Thymus (tissue), 11 donors: ENCODE data around the gene HK3. TPM values are rescaled to one million over a fixed set of nuclear protein-coding genes. Genes with fewer than 3 reads are reported as not detected.

Source experiments
- DNase-seq, 9 donors: peaks; one replicate each; pipeline ENCODE4 v3.0.0-alpha.2; 2013; ENCODE audit warnings: low spot score in 9 of 9, low read depth in 6 of 9, missing footprints in 1 of 9
- H3K27ac ChIP-seq, 2 donors: one replicate each; pipeline ENCODE4 v1.5.1; 2013; ENCODE audit warnings: control low read depth in 1 of 2, low read depth in 1 of 2, low read length in 1 of 2, mild to moderate bottlenecking in 1 of 2, moderate library complexity in 1 of 2
- H3K27me3 ChIP-seq, 2 donors: one replicate each; pipeline ENCODE4 v1.5.1; 2013; ENCODE audit warnings: low read length in 1 of 2; ENCODE audit not compliant: control insufficient read depth in 2 of 2, insufficient read depth in 1 of 2
- H3K36me3 ChIP-seq, 2 donors: one replicate each; pipeline ENCODE4 v1.5.1; 2013; ENCODE audit warnings: low read length in 1 of 2, mild to moderate bottlenecking in 1 of 2, moderate library complexity in 1 of 2; ENCODE audit not compliant: control insufficient read depth in 2 of 2, insufficient read depth in 2 of 2
- H3K4me1 ChIP-seq, 2 donors: one replicate each; pipeline ENCODE4 v1.5.1; 2013; ENCODE audit warnings: low read length in 2 of 2; ENCODE audit not compliant: control insufficient read depth in 2 of 2, insufficient read depth in 2 of 2
- H3K4me3 ChIP-seq, 2 donors: one replicate each; pipeline ENCODE4 v1.5.1; 2013; ENCODE audit warnings: low read length in 2 of 2, control low read depth in 1 of 2, mild to moderate bottlenecking in 1 of 2
- H3K9me3 ChIP-seq, 2 donors: one replicate each; pipeline ENCODE4 v1.5.1; 2013; ENCODE audit warnings: low read length in 1 of 2, mild to moderate bottlenecking in 1 of 2; ENCODE audit not compliant: control insufficient read depth in 2 of 2, insufficient read depth in 1 of 2
- WGBS: extraction: QIAGEN DNeasy Blood & Tissue Kit; methylation state at CpG from one replicate; pipeline ENCODE4 v1.1.7; 2013; 5-methylcytosine and 5-hydroxymethylcytosine counted together
- polyA plus RNA-seq: library from polyadenylated mRNA; stranded (reverse); fragments of 200-250 nt; gene quantifications from one replicate; pipeline ENCODE4 v1.2.3, GENCODE V29; 2013
- total RNA-seq: library from RNA; stranded (reverse); fragments of 120-200 nt; gene quantifications from one replicate; pipeline ENCODE4 v1.2.4, GENCODE V29; 2013
- donor health status: healthy.

HK3 gene
- total and polyA plus RNA-seq, 2 donors: 3.2 to 38.9 TPM

DNA sequence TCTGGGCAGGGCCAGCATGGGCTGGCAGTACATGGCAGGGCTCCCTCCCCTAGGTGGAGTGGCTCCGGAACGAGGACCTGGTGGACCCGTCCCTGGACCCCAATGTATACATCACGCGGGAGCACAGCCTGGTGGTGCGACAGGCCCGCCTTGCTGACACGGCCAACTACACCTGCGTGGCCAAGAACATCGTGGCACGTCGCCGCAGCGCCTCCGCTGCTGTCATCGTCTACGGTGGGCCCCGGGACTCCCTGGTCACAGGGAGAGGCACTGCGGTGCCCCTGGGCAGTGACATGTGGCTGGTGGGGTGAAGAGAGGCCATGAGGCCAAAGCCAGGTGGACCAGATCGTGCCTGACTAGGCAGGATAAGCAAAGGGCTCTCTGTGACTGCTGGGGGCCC lies 30.4 kb downstream of the HK3 start:
- peaks cover 20 to 53% of the 10 kb centered on the region in 2 donors for H3K27me3 ChIP-seq
- peaks cover 0 to 4% of the 10 kb centered on the region in 2 donors for H3K9me3 ChIP-seq
- no peak overlapping the region for H3K27ac ChIP-seq
- H3K4me3 ChIP-seq: no peak overlapping the region
- no peaks in the 10 kb centered on the region for H3K36me3 ChIP-seq
- 96% methylated on average over 20 of the region's 20 CpGs for WGBS
- DNase-seq: no peak
- H3K4me1 ChIP-seq: no peaks in the 10 kb centered on the region

DNA sequence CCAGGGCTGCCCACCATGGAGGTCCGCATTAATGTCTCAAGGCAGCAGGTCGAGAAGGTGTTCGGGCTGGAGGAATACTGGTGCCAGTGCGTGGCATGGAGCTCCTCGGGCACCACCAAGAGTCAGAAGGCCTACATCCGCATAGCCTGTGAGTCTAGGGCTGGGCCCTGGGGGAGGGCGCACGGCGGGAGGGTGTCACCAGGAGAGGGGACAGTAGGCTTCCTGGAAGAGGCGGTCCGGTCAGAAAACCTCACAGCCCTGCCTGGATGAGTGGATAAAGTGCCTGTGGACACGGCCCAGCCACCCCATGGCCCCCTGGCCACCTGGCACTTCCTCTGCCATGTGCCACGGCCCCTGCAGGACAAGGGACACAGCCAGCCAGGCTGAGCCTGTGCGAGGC lies 31.0 kb downstream of the HK3 start:
- Histone ChIP-seq H3K36me3 (no peaks in the 10 kb centered on the region), H3K4me1 (no peaks in the 10 kb centered on the region), H3K27me3 (peaks cover 20 to 54% of the 10 kb centered on the region in 2 donors), H3K9me3 (peaks cover 0 to 4% of the 10 kb centered on the region in 2 donors), H3K4me3 (no peak overlapping the region), H3K27ac (no peak overlapping the region)
- no peak for DNase-seq
- WGBS: 91% methylated on average over 14 of the region's 14 CpGs

- Histone ChIP-seq H3K4me1 (no peaks in the 10 kb centered on the region), H3K4me3 (no peak overlapping the region), H3K9me3 (peaks cover 0 to 4% of the 10 kb centered on the region in 2 donors), H3K27ac (no peak overlapping the region), H3K36me3 (no peaks in the 10 kb centered on the region), H3K27me3 (peaks cover 23 to 67% of the 10 kb centered on the region in 2 donors)
- 23% methylated on average over 16 of the region's 16 CpGs for WGBS
- no peak for DNase-seq
Observed at GRCh38 chr5:176866707-176867310, 32.3 kb downstream of the HK3 start.

DNA sequence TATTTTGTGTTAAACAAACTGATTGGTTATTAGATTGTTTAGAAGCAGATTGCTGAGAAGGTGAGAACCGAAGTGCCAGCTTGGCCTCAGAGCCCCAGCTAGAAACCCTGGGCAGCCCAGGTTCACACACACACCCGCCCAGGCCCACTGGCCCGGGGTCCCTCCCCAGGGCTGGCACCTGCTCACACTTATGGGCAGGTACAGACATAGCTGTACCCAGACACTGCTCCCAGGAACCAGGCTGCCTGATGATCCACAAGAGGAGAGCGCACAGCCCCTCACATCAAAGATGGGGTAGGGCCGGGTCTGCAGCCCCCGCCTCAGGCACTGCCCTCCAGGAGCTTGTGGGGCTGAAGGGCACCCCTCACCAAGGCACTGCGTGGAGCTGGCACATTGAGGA lies 33.2 kb downstream of the HK3 start:
- H3K4me1 ChIP-seq: no peaks in the 10 kb centered on the region
- 86% methylated on average over 7 of the region's 7 CpGs for WGBS
- peaks cover 23 to 71% of the 10 kb centered on the region in 2 donors for H3K27me3 ChIP-seq
- H3K9me3 ChIP-seq: peaks cover 0 to 4% of the 10 kb centered on the region in 2 donors
- no peak overlapping the region for H3K4me3 ChIP-seq
- H3K27ac ChIP-seq: no peak overlapping the region
- DNase-seq: no peak
- no peaks in the 10 kb centered on the region for H3K36me3 ChIP-seq

- DNase-seq: no peak
- Histone ChIP-seq H3K9me3 (peaks cover 0 to 4% of the 10 kb centered on the region in 2 donors), H3K4me1 (no peaks in the 10 kb centered on the region), H3K4me3 (no peak overlapping the region), H3K36me3 (no peaks in the 10 kb centered on the region), H3K27ac (no peak overlapping the region), H3K27me3 (peaks cover 23 to 74% of the 10 kb centered on the region in 2 donors)
- 86% methylated on average over 8 of the region's 8 CpGs for WGBS
Observed at GRCh38 chr5:176864755-176865154, 34.4 kb downstream of the HK3 start.

GRCh38 chr5:176863765-176864098 lies 35.4 kb downstream of the HK3 start:
- Histone ChIP-seq H3K4me1 (no peaks in the 10 kb centered on the region), H3K9me3 (peaks cover 0 to 4% of the 10 kb centered on the region in 2 donors), H3K27me3 (peaks cover 23 to 74% of the 10 kb centered on the region in 2 donors), H3K27ac (no peak overlapping the region), H3K36me3 (no peaks in the 10 kb centered on the region), H3K4me3 (no peak overlapping the region)
- WGBS: 52% methylated on average over 5 of the region's 5 CpGs
- DNase-seq: no peak

DNA sequence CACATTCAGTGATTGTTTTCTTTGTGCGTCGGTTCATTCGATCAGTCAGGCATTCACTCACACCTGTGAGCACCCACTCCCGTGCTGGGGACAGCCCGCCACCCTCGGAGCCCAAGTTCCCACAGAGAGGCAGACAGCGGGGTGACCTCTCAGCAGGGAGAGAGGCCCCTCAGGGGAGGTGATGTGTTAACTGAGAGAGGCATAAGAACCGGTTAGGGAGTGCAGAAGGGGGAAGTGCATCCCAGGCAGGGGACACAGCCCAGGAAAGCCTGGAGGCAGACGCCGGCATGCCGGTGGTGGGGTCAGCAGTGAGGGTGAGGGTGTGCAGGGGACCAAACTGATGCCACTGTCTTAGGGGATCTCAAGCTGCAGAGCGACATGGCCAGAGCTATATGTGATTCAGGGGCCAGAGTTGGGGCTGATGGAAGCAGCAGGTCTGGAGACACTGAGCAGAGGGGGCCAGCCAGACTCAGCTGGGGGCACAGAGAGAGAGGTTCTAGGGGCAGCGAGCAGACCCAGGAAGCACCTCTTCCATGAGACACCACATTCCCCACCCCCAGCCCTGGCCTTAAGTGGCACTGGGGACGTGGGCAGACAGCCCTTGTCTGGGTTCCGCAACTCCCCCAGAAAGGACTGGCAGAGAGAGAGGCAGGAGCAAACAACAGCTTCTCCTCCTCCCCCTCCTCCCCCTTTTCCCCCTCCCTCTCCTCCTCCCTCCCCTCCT lies 35.9 kb downstream of the HK3 start:
- DNase-seq: no peak
- Histone ChIP-seq H3K27me3 (peaks cover 23 to 69% of the 10 kb centered on the region in 2 donors), H3K4me3 (no peak overlapping the region), H3K27ac (no peak overlapping the region), H3K4me1 (no peaks in the 10 kb centered on the region), H3K9me3 (peaks cover 0 to 4% of the 10 kb centered on the region in 2 donors), H3K36me3 (no peaks in the 10 kb centered on the region)
- WGBS: 22% methylated on average over 15 of the region's 15 CpGs

GRCh38 chr5:176862330-176862995 lies 36.7 kb downstream of the HK3 start:
- H3K9me3 ChIP-seq: peaks cover 0 to 4% of the 10 kb centered on the region in 2 donors
- H3K27ac ChIP-seq: no peak overlapping the region
- 74% methylated on average over 28 of the region's 28 CpGs for WGBS
- DNase-seq: no peak
- H3K36me3 ChIP-seq: no peaks in the 10 kb centered on the region
- H3K27me3 ChIP-seq: peaks cover 21 to 62% of the 10 kb centered on the region in 2 donors
- no peak overlapping the region for H3K4me3 ChIP-seq
- H3K4me1 ChIP-seq: no peaks in the 10 kb centered on the region

DNA sequence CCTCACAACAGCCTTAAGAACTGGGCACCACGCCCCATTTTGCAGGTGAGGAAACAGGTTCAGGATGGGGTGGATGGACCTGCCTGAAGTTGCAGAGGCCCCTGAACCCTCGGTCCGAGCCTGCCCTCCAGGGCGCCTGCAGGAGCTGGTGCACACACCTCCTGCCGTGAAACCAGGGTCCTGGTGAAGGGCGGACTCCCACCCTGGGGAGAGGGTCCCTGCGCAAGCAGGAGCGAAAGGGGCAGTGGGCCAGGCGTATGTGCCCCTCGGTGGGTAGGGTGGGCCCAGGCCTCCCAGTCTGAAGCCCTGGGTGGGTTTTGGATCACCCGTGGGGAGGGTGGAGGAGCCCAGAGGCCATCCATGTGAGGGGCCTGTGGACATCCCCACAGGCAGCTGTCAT lies 37.9 kb downstream of the HK3 start:
- DNase-seq: no peak

More for the DNA sequence above, 37.9 kb downstream of the HK3 start:
- Histone ChIP-seq H3K27ac (no peak overlapping the region), H3K4me3 (no peak overlapping the region), H3K9me3 (peaks cover 0 to 3% of the 10 kb centered on the region in 2 donors), H3K36me3 (no peaks in the 10 kb centered on the region), H3K27me3 (peaks cover 10 to 52% of the 10 kb centered on the region in 2 donors), H3K4me1 (no peaks in the 10 kb centered on the region)
- 93% methylated on average over 11 of the region's 11 CpGs for WGBS
